Ovary (tissue), 3 donors: ENCODE measurements around the gene GMFB.

Source experiments
- POLR2A ChIP-seq: fragments of 450-650 bp; IDR thresholded peaks from one replicate; pipeline ENCODE4 v1.6.1; 2017; ENCODE audit warnings: antibody characterized with exemption, mild to moderate bottlenecking, moderate library complexity
- TF ChIP-seq, protein P1 (sequence below), 3 donors: fragments of 450-650 bp in 2 of 3; fragments of 200-600 bp in 1 of 3; IDR thresholded peaks; one replicate each; pipeline versions ENCODE4 v1.5.1 to v1.8.0; 2016 to 2022; ENCODE audit warnings: antibody characterized with exemption in 3 of 3, mild to moderate bottlenecking in 1 of 3
- donor health status: DM: no; HTN: no; CAD: no.

DNA sequence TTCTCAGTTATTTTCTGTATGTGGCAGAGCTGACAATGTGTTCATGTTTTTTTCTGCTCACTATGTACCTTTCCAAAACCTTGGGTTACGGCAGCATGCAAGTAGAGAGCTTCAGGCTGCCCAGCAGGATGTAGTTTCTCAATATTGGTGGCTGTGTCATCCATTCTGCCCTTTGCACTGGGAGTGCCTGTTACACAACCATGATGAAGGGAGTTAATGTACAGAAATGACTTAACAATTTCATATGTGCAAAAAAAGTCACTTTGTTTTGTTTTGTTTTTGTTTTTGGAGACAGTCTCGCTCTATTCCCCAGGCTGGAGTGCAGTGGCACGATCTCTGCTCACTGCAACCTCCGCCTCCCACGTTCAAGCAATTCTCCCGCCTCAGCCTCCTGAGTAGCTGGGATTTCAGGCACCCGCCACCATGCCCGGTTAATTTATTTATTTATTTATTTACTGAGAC is 41.5 kb downstream of the GMFB start:
- TF ChIP-seq, protein P1, sequence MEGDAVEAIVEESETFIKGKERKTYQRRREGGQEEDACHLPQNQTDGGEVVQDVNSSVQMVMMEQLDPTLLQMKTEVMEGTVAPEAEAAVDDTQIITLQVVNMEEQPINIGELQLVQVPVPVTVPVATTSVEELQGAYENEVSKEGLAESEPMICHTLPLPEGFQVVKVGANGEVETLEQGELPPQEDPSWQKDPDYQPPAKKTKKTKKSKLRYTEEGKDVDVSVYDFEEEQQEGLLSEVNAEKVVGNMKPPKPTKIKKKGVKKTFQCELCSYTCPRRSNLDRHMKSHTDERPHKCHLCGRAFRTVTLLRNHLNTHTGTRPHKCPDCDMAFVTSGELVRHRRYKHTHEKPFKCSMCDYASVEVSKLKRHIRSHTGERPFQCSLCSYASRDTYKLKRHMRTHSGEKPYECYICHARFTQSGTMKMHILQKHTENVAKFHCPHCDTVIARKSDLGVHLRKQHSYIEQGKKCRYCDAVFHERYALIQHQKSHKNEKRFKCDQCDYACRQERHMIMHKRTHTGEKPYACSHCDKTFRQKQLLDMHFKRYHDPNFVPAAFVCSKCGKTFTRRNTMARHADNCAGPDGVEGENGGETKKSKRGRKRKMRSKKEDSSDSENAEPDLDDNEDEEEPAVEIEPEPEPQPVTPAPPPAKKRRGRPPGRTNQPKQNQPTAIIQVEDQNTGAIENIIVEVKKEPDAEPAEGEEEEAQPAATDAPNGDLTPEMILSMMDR (IDR thresholded peaks at IDR 0.05) = no peak
- TF ChIP-seq POLR2A = no peak
